Natural killer cell (primary cell): ENCODE measurements around the gene ARHGEF26. TPM values are rescaled to one million over a fixed set of nuclear protein-coding genes. Genes with fewer than 3 reads are reported as not detected.

ENCODE experiments used
- ATAC-seq, 3 donors: fragments of 150-1000 bp in 2 of 3; fragments of 200-7000 bp in 1 of 3; cut with Tn5 transposase; 1 replicate in 1 of 3; 2 replicates in 2 of 3; pipeline ENCODE4 v1.10.0; 2021; ENCODE audit warnings: mild to moderate bottlenecking in 2 of 3, moderate library complexity in 2 of 3
- DNase-seq, 2 donors: peaks; one replicate each; pipeline versions ENCODE4 v3.0.0 to v3.0.0-alpha.2; 2013 to 2021; ENCODE audit warnings: mixed read lengths in 1 of 2
- H3K27ac ChIP-seq: one replicate; pipeline ENCODE4 v1.5.1; 2013; ENCODE audit warnings: mild to moderate bottlenecking, low read length
- H3K27me3 ChIP-seq: one replicate; pipeline ENCODE4 v1.6.1; 2013; ENCODE audit warnings: low read length; ENCODE audit not compliant: control insufficient read depth, insufficient read depth
- H3K36me3 ChIP-seq: one replicate; pipeline ENCODE4 v1.6.1; 2013; ENCODE audit warnings: low read length; ENCODE audit not compliant: control insufficient read depth, insufficient read depth
- H3K4me1 ChIP-seq: one replicate; pipeline ENCODE4 v1.6.1; 2013; ENCODE audit warnings: low read length; ENCODE audit not compliant: control insufficient read depth, insufficient read depth
- H3K4me3 ChIP-seq: one replicate; pipeline ENCODE4 v1.5.1; 2013; ENCODE audit warnings: low read length
- H3K9me3 ChIP-seq: one replicate; pipeline ENCODE4 v1.6.1; 2013; ENCODE audit warnings: low read length; ENCODE audit not compliant: control insufficient read depth, insufficient read depth
- H3K27ac Mint-ChIP-seq, 2 donors: one replicate each; pipeline ENCODE4 v1.8.0; 2022; ENCODE audit warnings: mild to moderate bottlenecking in 2 of 2, mixed read lengths in 2 of 2, moderate library complexity in 1 of 2
- H3K27me3 Mint-ChIP-seq, 2 donors: one replicate each; pipeline ENCODE4 v1.8.0; 2022; ENCODE audit warnings: low read depth in 2 of 2, mixed read lengths in 2 of 2
- H3K36me3 Mint-ChIP-seq: one replicate; pipeline ENCODE4 v1.8.0; 2022; ENCODE audit warnings: mixed read lengths
- H3K4me1 Mint-ChIP-seq, 2 donors: one replicate each; pipeline ENCODE4 v1.8.0; 2022; ENCODE audit warnings: mixed read lengths in 2 of 2
- H3K4me3 Mint-ChIP-seq: one replicate; pipeline ENCODE4 v1.8.0; 2022; ENCODE audit warnings: mild to moderate bottlenecking, moderate library complexity, mixed read lengths
- H3K9me3 Mint-ChIP-seq, 2 donors: one replicate each; pipeline ENCODE4 v1.8.0; 2022; ENCODE audit warnings: mixed read lengths in 2 of 2
- CTCF ChIP-seq: fragments of 200-600 bp; IDR thresholded peaks from one replicate; pipeline ENCODE4 v1.8.0; 2022; ENCODE audit warnings: antibody characterized with exemption
- WGBS: methylation state at CpG from one replicate; pipeline ENCODE4 v1.1.7; 2013; ENCODE audit warnings: missing lambda C conversion rate; ENCODE audit not compliant: insufficient coverage; 5-methylcytosine and 5-hydroxymethylcytosine counted together
- intact Hi-C: fragments of 100-400 bp; cut with micrococcal nuclease; formaldehyde crosslinking; loops from one replicate; pipeline ENCODE4 v1.14.2; 2022
- total RNA-seq, 4 donors: library from RNA; stranded (reverse); fragments of 120-200 nt in 1 of 4; gene quantifications; one replicate each; pipeline versions ENCODE4 v1.2.3 to v1.2.4, GENCODE V29; 2013 to 2022

ARHGEF26 gene
- total RNA-seq, 3 donors from 2014 or later (not counting 1 experiment from before 2014, with no cell fraction given): 0.20 TPM; not detected in 2

- Mint-ChIP-seq H3K9me3 (no peaks in the 10 kb centered on the region), H3K4me3 (no peak overlapping the region), H3K4me1 (no peaks in the 10 kb centered on the region), H3K36me3 (no peaks in the 10 kb centered on the region), H3K27ac (no peak overlapping the region), H3K27me3 (peaks cover 0 to 2% of the 10 kb centered on the region in 2 donors)
- Histone ChIP-seq H3K27me3 (peaks cover 2% of the 10 kb centered on the region), H3K27ac (no peak overlapping the region), H3K4me1 (no peaks in the 10 kb centered on the region), H3K36me3 (no peaks in the 10 kb centered on the region), H3K9me3 (no peaks in the 10 kb centered on the region), H3K4me3 (no peak overlapping the region)
- ATAC-seq: no peak
- 100% methylated on average over 2 of the region's 3 CpGs for WGBS
- no peak for TF ChIP-seq CTCF
- DNase-seq: no peak
- intact Hi-C loops: no loop called here
Measured at GRCh38 chr3:154227531-154227930, 106.3 kb downstream of the ARHGEF26 start.

- no peak for TF ChIP-seq CTCF
- intact Hi-C loops: no loop called here
- 90% methylated on average over 6 of the region's 6 CpGs for WGBS
Measured at GRCh38 chr3:154228561-154229216, 107.5 kb downstream of the ARHGEF26 start.

GRCh38 chr3:154229217-154229590 is 108.0 kb downstream of the ARHGEF26 start:
- Mint-ChIP-seq H3K27me3 (peaks cover 0 to 2% of the 10 kb centered on the region in 2 donors), H3K27ac (no peak overlapping the region), H3K36me3 (no peaks in the 10 kb centered on the region), H3K4me3 (no peak overlapping the region), H3K9me3 (no peaks in the 10 kb centered on the region), H3K4me1 (no peaks in the 10 kb centered on the region)
- Histone ChIP-seq H3K27me3 (peaks cover 2% of the 10 kb centered on the region), H3K4me3 (no peak overlapping the region), H3K36me3 (no peaks in the 10 kb centered on the region), H3K27ac (no peak overlapping the region), H3K4me1 (no peaks in the 10 kb centered on the region), H3K9me3 (no peaks in the 10 kb centered on the region)
- no peak for ATAC-seq
- intact Hi-C loops: no loop called here
- no peak for DNase-seq
- TF ChIP-seq CTCF: no peak
- WGBS: 91% methylated on average over 2 of the region's 2 CpGs

More at GRCh38 chr3:154228561-154229216, 107.5 kb downstream of the ARHGEF26 start:
- H3K4me3 Mint-ChIP-seq: no peak overlapping the region
- peaks cover 0 to 2% of the 10 kb centered on the region in 2 donors for H3K27me3 Mint-ChIP-seq
- Histone ChIP-seq H3K4me1 (no peaks in the 10 kb centered on the region), H3K4me3 (no peak overlapping the region), H3K36me3 (no peaks in the 10 kb centered on the region), H3K9me3 (no peaks in the 10 kb centered on the region), H3K27me3 (peaks cover 2% of the 10 kb centered on the region), H3K27ac (no peak overlapping the region)
- no peak for DNase-seq
- H3K36me3 Mint-ChIP-seq: no peaks in the 10 kb centered on the region
- no peaks in the 10 kb centered on the region for H3K4me1 Mint-ChIP-seq
- no peak for ATAC-seq
- no peak overlapping the region for H3K27ac Mint-ChIP-seq
- H3K9me3 Mint-ChIP-seq: no peaks in the 10 kb centered on the region

GRCh38 chr3:154235330-154235729 is 114.1 kb downstream of the ARHGEF26 start:
- Histone ChIP-seq H3K4me1 (no peaks in the 10 kb centered on the region), H3K27ac (no peak overlapping the region), H3K27me3 (peaks cover 2% of the 10 kb centered on the region), H3K36me3 (no peaks in the 10 kb centered on the region), H3K4me3 (no peak overlapping the region), H3K9me3 (no peaks in the 10 kb centered on the region)
- Mint-ChIP-seq H3K4me3 (no peak overlapping the region), H3K27me3 (peaks cover 0 to 7% of the 10 kb centered on the region in 2 donors), H3K36me3 (no peaks in the 10 kb centered on the region), H3K27ac (no peak overlapping the region), H3K9me3 (peaks cover 0 to 2% of the 10 kb centered on the region in 2 donors), H3K4me1 (no peaks in the 10 kb centered on the region)
- no peak for ATAC-seq
- intact Hi-C loops: no loop called here
- DNase-seq: no peak
- 90% methylated on average over 1 of the region's 1 CpG for WGBS
- no peak for TF ChIP-seq CTCF
